ENCODE results near the gene COL15A1. TPM values are rescaled to one million over a fixed set of nuclear protein-coding genes. Genes with fewer than 3 reads are reported as not detected.
"Not testable (repeated sequence)": the region's sequence is repeated elsewhere in the genome, so short reads cannot be mapped to it uniquely, and the experiment has no call there.

Gene COL15A1
- total RNA-seq, 1 experiment from 2014 or later = 0.22 TPM

DNA sequence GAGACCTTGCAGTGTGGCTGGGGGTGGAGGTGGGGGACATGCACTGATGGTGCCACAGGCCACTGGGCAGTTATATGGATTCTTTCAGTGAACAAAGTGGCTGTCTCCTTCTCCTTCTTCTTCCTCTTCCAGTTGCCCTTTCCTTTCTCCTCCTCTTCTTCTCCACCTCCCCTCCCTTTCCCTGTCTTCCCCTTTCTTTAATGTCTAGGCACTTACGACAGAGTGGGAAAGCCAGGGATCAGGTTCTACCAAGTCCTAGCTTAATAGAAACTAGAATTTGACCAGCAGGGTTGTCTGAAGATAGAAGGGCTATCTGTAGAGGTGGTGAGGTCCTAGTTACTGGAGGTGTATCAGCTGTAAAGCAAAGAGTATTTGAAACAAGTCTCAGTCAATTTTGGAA lies 62.8 kb downstream of the COL15A1 start (continued):
- TF ChIP-seq, protein P1, sequence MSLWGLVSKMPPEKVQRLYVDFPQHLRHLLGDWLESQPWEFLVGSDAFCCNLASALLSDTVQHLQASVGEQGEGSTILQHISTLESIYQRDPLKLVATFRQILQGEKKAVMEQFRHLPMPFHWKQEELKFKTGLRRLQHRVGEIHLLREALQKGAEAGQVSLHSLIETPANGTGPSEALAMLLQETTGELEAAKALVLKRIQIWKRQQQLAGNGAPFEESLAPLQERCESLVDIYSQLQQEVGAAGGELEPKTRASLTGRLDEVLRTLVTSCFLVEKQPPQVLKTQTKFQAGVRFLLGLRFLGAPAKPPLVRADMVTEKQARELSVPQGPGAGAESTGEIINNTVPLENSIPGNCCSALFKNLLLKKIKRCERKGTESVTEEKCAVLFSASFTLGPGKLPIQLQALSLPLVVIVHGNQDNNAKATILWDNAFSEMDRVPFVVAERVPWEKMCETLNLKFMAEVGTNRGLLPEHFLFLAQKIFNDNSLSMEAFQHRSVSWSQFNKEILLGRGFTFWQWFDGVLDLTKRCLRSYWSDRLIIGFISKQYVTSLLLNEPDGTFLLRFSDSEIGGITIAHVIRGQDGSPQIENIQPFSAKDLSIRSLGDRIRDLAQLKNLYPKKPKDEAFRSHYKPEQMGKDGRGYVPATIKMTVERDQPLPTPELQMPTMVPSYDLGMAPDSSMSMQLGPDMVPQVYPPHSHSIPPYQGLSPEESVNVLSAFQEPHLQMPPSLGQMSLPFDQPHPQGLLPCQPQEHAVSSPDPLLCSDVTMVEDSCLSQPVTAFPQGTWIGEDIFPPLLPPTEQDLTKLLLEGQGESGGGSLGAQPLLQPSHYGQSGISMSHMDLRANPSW (CRISPR knock-in tag; conservative IDR thresholded peaks at IDR 0.05; ENCODE audit: low read depth) = no peak
- TF ChIP-seq TP53 (CRISPR knock-in tag; IDR thresholded peaks at IDR 0.05) (no peak), SP1 (CRISPR knock-in tag; conservative IDR thresholded peaks at IDR 0.05) (no peak), ZNF416 (CRISPR knock-in tag; IDR thresholded peaks at IDR 0.05) (no peak), TCF7 (CRISPR knock-in tag; IDR thresholded peaks at IDR 0.05; ENCODE audit: low read depth) (no peak)

DNA sequence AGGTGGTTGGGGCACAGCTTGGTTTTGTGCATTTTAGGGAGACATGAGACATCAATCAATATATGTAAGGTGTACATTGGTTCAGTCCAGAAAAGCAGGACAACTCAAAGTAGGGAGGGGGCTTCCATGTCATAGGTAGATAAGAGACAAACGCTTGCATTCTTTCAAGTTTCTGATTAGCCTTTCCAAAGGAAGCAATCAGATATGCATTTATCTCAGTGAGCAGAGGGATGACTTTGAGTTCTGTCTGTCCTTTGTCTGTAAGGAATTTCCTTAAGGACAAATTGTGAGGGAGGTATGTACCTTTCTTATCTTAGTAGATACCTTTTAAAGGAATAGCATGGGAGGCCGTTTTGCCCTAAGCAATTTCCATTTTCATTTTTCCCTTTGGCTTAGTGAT lies 63.3 kb downstream of the COL15A1 start:
- POLR2A ChIA-PET = no interaction called here
- Mint-ChIP-seq H3K27me3 (ENCODE audit: low read depth) (peaks cover 12% of the 10 kb centered on the region), H3K4me3 (no peak overlapping the region), H3K9me3 (peaks cover 61% of the 10 kb centered on the region), H3K36me3 (peaks cover 33% of the 10 kb centered on the region), H3K4me1 (peaks cover 3% of the 10 kb centered on the region; the same call in 1 of the 2 replicates), H3K27ac (no peak overlapping the region)
- no peak for TF ChIP-seq FOXJ3 (CRISPR knock-in tag; IDR thresholded peaks at IDR 0.05; ENCODE audit: borderline replicate concordance)
- TF ChIP-seq KAT7 (CRISPR knock-in tag; IDR thresholded peaks at IDR 0.05; ENCODE audit: borderline replicate concordance) = no peak
- ATAC-seq = no peak
- no peak for DNase-seq (ENCODE audit: low spot score)
- CTCF ChIA-PET = no interaction called here

DNA sequence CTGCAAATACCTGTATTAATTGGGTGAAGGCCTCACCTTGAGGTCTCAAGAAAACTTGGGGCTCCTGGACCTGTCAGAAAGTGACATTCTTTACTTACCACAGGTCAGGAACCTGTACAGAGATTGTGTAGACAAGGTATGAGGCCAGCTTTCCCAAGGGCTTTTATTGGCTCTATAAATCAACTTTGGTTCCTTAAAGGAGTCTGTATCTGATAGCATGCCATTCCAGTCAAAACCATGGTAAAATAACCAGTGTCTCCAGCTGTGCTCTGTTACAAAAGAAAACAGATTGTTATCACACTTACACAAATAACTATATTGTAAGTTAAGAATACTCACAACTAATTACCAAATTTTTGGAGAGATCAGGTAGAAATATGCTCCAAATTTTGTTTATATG lies 64.5 kb downstream of the COL15A1 start:
- no peak overlapping the region for H3K27ac Mint-ChIP-seq
- H3K9me3 Mint-ChIP-seq = peaks cover 70% of the 10 kb centered on the region
- ChIA-PET POLR2A (no interaction called here), CTCF (no interaction called here)
- H3K4me1 Mint-ChIP-seq = no peaks in the 10 kb centered on the region
- peaks cover 9% of the 10 kb centered on the region for H3K27me3 Mint-ChIP-seq (ENCODE audit: low read depth)
- DNase-seq (ENCODE audit: low spot score) (no peak), ATAC-seq (no peak)
- H3K36me3 Mint-ChIP-seq = peaks cover 42% of the 10 kb centered on the region
- no peak overlapping the region for H3K4me3 Mint-ChIP-seq
- TF ChIP-seq KAT7 (CRISPR knock-in tag; IDR thresholded peaks at IDR 0.05; ENCODE audit: borderline replicate concordance) (no peak), NFE2L1 (CRISPR knock-in tag; IDR thresholded peaks at IDR 0.05) (no peak), ZNF138 (CRISPR knock-in tag; conservative IDR thresholded peaks at IDR 0.05) (no peak), NFYB (CRISPR knock-in tag; conservative IDR thresholded peaks at IDR 0.05; ENCODE audit: low read depth) (no peak), SMAD4 (CRISPR knock-in tag; IDR thresholded peaks at IDR 0.05) (no peak), JAZF1 (CRISPR knock-in tag; IDR thresholded peaks at IDR 0.05) (no peak)
- TF ChIP-seq, protein P2, sequence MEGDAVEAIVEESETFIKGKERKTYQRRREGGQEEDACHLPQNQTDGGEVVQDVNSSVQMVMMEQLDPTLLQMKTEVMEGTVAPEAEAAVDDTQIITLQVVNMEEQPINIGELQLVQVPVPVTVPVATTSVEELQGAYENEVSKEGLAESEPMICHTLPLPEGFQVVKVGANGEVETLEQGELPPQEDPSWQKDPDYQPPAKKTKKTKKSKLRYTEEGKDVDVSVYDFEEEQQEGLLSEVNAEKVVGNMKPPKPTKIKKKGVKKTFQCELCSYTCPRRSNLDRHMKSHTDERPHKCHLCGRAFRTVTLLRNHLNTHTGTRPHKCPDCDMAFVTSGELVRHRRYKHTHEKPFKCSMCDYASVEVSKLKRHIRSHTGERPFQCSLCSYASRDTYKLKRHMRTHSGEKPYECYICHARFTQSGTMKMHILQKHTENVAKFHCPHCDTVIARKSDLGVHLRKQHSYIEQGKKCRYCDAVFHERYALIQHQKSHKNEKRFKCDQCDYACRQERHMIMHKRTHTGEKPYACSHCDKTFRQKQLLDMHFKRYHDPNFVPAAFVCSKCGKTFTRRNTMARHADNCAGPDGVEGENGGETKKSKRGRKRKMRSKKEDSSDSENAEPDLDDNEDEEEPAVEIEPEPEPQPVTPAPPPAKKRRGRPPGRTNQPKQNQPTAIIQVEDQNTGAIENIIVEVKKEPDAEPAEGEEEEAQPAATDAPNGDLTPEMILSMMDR (IDR thresholded peaks at IDR 0.05) = no peak
- TF ChIP-seq, protein P3, sequence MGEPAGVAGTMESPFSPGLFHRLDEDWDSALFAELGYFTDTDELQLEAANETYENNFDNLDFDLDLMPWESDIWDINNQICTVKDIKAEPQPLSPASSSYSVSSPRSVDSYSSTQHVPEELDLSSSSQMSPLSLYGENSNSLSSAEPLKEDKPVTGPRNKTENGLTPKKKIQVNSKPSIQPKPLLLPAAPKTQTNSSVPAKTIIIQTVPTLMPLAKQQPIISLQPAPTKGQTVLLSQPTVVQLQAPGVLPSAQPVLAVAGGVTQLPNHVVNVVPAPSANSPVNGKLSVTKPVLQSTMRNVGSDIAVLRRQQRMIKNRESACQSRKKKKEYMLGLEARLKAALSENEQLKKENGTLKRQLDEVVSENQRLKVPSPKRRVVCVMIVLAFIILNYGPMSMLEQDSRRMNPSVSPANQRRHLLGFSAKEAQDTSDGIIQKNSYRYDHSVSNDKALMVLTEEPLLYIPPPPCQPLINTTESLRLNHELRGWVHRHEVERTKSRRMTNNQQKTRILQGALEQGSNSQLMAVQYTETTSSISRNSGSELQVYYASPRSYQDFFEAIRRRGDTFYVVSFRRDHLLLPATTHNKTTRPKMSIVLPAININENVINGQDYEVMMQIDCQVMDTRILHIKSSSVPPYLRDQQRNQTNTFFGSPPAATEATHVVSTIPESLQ (CRISPR knock-in tag; IDR thresholded peaks at IDR 0.05) = no peak
- TF ChIP-seq, protein P4, sequence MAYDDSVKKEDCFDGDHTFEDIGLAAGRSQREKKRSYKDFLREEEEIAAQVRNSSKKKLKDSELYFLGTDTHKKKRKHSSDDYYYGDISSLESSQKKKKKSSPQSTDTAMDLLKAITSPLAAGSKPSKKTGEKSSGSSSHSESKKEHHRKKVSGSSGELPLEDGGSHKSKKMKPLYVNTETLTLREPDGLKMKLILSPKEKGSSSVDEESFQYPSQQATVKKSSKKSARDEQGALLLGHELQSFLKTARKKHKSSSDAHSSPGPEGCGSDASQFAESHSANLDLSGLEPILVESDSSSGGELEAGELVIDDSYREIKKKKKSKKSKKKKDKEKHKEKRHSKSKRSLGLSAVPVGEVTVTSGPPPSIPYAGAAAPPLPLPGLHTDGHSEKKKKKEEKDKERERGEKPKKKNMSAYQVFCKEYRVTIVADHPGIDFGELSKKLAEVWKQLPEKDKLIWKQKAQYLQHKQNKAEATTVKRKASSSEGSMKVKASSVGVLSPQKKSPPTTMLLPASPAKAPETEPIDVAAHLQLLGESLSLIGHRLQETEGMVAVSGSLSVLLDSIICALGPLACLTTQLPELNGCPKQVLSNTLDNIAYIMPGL (CRISPR knock-in tag; IDR thresholded peaks at IDR 0.05) = no peak
- TF ChIP-seq, protein P5, sequence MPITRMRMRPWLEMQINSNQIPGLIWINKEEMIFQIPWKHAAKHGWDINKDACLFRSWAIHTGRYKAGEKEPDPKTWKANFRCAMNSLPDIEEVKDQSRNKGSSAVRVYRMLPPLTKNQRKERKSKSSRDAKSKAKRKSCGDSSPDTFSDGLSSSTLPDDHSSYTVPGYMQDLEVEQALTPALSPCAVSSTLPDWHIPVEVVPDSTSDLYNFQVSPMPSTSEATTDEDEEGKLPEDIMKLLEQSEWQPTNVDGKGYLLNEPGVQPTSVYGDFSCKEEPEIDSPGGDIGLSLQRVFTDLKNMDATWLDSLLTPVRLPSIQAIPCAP (CRISPR knock-in tag; IDR thresholded peaks at IDR 0.05) = no peak

DNA sequence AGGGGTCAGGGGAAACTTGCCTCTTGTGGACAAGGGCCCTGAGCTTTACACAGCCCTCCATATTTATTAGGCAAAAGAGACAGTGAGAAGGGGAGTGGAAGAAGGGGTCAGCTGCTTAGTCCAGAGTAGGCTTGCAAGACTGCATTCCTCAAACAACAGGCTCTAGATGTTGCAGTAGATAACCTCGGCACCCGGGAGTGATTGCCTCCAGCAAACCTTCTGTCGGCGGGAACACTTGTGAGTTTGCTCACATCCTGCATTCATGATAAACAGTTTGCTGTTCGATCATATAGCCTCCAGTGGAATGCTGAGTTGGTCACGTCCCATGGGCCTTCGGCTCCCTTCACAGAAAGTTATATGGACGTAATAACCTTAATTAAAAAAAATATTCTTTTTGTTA lies 66.7 kb downstream of the COL15A1 start:
- Mint-ChIP-seq H3K9me3 (peaks cover 78% of the 10 kb centered on the region), H3K36me3 (peaks cover 45% of the 10 kb centered on the region), H3K27me3 (ENCODE audit: low read depth) (peaks cover 11% of the 10 kb centered on the region)
- H3K4me1 Mint-ChIP-seq; DNase-seq (ENCODE audit: low spot score); CTCF ChIA-PET; H3K27ac Mint-ChIP-seq; POLR2A ChIA-PET; ATAC-seq; H3K4me3 Mint-ChIP-seq: not testable (repeated sequence)

Measured in WTC11 (cell line).